ENCODE measurements around the gene HELQ. TPM values are rescaled to one million over a fixed set of nuclear protein-coding genes. Genes with fewer than 3 reads are reported as not detected.

The HELQ gene
- total RNA-seq, 1 donor from 2014 or later = 14.7 TPM

DNA sequence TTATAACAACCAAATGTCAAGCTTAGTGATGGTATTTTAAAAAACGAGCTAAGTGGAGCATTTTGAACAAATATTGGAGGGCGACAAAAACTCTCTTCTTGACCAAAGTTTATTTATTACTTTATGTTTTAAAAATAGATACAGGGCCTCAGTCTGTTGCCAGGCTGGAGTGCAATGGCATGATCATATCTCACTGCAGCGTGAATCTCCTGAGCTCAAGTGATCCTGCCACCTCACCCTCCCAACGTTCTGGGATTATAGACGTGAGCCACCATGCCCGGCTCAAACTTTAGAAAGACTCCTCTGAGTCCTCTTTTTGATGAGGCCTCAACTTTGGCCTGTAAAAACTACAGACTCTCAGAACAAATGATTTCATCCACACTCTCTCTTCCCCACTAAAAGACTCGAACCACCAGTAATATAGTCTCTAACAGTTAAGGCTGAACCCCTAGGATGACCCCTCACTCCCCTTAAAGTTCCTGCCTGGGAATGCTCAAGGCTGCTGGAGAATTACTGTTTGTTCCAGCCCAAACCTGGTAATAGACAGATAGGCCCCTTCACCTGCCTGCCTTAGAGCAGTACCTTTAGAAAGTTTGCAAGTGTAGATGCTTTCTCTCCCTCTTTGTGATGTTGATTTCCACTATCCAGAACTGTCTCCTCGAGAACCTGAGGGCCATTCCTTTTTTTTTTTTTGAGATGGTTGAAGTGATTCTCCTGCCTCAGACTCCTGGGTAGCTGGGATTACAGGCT, 65.7 kb downstream of the HELQ start:
- no peak for DNase-seq (ENCODE audit: low spot score)
- H3K27ac Mint-ChIP-seq (ENCODE audit: unreplicated experiment) = no peak overlapping the region
- no peaks in the 10 kb centered on the region for H3K36me3 Mint-ChIP-seq (ENCODE audit: low read depth, unreplicated experiment)
- peaks cover 19% of the 10 kb centered on the region for H3K4me1 Mint-ChIP-seq (ENCODE audit: unreplicated experiment)
- no peaks in the 10 kb centered on the region for H3K9me3 Mint-ChIP-seq (ENCODE audit: unreplicated experiment)
- peaks cover 3% of the 10 kb centered on the region for H3K27me3 Mint-ChIP-seq (ENCODE audit: unreplicated experiment)
- H3K4me3 Mint-ChIP-seq (ENCODE audit: unreplicated experiment) = no peak overlapping the region
- TF ChIP-seq, protein P1, sequence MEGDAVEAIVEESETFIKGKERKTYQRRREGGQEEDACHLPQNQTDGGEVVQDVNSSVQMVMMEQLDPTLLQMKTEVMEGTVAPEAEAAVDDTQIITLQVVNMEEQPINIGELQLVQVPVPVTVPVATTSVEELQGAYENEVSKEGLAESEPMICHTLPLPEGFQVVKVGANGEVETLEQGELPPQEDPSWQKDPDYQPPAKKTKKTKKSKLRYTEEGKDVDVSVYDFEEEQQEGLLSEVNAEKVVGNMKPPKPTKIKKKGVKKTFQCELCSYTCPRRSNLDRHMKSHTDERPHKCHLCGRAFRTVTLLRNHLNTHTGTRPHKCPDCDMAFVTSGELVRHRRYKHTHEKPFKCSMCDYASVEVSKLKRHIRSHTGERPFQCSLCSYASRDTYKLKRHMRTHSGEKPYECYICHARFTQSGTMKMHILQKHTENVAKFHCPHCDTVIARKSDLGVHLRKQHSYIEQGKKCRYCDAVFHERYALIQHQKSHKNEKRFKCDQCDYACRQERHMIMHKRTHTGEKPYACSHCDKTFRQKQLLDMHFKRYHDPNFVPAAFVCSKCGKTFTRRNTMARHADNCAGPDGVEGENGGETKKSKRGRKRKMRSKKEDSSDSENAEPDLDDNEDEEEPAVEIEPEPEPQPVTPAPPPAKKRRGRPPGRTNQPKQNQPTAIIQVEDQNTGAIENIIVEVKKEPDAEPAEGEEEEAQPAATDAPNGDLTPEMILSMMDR (IDR thresholded peaks at IDR 0.05; ENCODE audit: unreplicated experiment) = no peak

DNA sequence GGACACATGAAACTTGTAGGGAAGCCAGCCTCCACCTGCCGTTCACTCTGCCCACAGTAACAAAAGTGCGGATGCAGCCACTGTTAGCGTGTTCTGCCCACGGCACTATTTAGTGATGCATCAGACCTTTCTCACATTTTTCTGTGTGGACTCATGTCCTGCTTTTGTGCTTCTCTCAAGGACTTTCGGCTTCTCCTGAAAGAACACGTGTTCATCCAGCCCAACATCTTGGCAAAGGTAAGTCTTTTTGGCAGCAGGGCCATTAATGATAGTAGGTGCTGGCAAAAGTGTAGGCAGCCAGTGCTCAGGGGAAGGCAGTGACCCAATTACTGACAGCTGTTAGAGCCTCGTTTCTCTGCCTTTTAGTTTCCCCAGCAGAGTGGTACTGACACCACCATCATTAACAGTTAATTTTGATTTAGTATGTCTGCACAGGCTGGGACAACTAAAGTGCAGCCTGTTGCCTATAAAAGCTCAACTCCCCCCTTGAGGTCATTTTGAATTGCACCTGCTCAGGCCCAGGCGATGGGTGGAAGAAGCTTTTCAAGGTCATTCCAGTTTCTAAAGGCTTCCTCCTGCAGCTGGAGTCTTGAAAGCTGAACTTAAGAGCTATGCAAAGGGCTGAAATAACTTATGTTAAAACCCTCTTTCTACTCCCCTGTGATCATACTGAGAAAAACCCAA, 66.4 kb downstream of the HELQ start:
- Mint-ChIP-seq H3K9me3 (ENCODE audit: unreplicated experiment) (no peaks in the 10 kb centered on the region), H3K27ac (ENCODE audit: unreplicated experiment) (no peak overlapping the region), H3K27me3 (ENCODE audit: unreplicated experiment) (peaks cover 3% of the 10 kb centered on the region), H3K4me3 (ENCODE audit: unreplicated experiment) (no peak overlapping the region), H3K36me3 (ENCODE audit: low read depth, unreplicated experiment) (no peaks in the 10 kb centered on the region), H3K4me1 (ENCODE audit: unreplicated experiment) (peaks cover 19% of the 10 kb centered on the region)
- DNase-seq (ENCODE audit: low spot score) = no peak
- TF ChIP-seq, protein P1 (IDR thresholded peaks at IDR 0.05; ENCODE audit: unreplicated experiment) = no peak

DNA sequence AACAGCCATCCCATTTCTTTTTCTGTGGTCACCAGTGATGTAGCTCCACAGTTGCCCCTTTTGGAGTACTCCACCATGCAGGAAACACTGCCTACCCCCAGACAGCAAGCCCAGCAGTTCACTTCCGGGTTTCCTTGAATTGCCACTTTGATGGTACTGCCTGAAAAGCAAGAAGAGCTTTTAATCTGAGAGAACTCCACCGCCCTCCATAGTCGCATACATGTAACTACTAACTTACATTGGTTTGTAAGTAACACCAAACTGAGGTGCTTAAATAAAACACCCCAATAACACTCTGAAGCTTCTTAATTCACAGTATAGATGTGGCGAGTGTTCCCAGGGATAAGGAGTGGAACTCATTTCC, 67.3 kb downstream of the HELQ start:
- DNase-seq (ENCODE audit: low spot score) = no peak
- TF ChIP-seq, protein P1 (IDR thresholded peaks at IDR 0.05; ENCODE audit: unreplicated experiment) = no peak
- peaks cover 19% of the 10 kb centered on the region for H3K4me1 Mint-ChIP-seq (ENCODE audit: unreplicated experiment)
- H3K27me3 Mint-ChIP-seq (ENCODE audit: unreplicated experiment) = peaks cover 3% of the 10 kb centered on the region
- H3K9me3 Mint-ChIP-seq (ENCODE audit: unreplicated experiment) = no peaks in the 10 kb centered on the region
- peaks cover 3% of the 10 kb centered on the region for H3K36me3 Mint-ChIP-seq (ENCODE audit: low read depth, unreplicated experiment)
- H3K27ac Mint-ChIP-seq (ENCODE audit: unreplicated experiment) = no peak overlapping the region
- H3K4me3 Mint-ChIP-seq (ENCODE audit: unreplicated experiment) = no peak overlapping the region

DNA sequence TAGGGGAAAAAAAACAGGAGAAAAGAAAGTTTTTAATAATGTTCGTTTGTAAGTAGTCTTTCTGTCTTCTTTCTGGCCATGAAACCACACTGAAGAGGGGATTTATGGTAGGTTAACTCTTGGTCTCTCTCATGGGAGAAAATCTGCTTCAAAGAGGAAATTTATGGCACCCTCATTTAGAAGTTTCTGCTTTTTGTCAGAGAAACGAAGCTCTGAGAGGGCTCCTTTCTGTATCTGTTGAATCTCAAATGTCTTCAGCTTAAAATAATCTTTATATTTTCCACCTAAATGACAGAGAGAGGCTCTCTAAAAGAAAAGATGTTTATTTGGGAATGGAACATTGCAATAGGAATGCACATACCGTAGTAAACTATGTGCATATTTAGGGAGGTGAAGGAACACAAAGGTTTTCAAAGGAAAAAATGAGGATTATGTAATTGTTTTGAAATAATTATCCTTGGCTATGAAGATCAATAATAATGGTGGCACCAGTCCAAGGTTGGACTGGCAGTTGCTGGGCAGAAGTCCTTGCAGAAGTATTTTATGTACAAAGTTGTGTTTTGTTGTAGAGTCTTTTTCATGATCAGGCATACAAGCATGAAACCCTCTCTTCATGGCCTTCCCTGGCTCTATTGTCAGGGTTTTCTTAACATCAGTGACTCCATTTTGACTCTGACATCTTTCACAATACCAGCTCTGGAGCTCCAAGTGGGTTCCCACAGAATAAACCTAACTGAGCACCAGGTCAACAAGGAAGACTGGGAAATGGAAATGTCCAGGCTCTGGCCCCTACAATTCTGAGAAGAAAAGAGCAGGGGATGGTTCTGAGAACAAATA, 67.9 kb downstream of the HELQ start:
- Mint-ChIP-seq H3K4me3 (ENCODE audit: unreplicated experiment) (no peak overlapping the region), H3K36me3 (ENCODE audit: low read depth, unreplicated experiment) (peaks cover 3% of the 10 kb centered on the region), H3K27ac (ENCODE audit: unreplicated experiment) (no peak overlapping the region), H3K9me3 (ENCODE audit: unreplicated experiment) (no peaks in the 10 kb centered on the region), H3K27me3 (ENCODE audit: unreplicated experiment) (peaks cover 3% of the 10 kb centered on the region), H3K4me1 (ENCODE audit: unreplicated experiment) (peaks cover 19% of the 10 kb centered on the region)
- no peak for DNase-seq (ENCODE audit: low spot score)
- TF ChIP-seq, protein P1 (IDR thresholded peaks at IDR 0.05; ENCODE audit: unreplicated experiment) = no peak
